Neural cell (in vitro differentiated cells): ENCODE results near the gene NF2.

Source experiments
- CTCF ChIP-seq: fragments of 450-650 bp; IDR thresholded peaks from 2 replicates; pipeline ENCODE4 v1.5.1; 2014; ENCODE audit warnings: antibody characterized with exemption, mild to moderate bottlenecking, moderate library complexity; ENCODE audit not compliant: poor library complexity, severe bottlenecking
- EZH2 ChIP-seq: fragments of 200-600, 300-800 bp; shearing (Covaris generic), sonication (generic); IDR thresholded peaks from 2 replicates; pipeline ENCODE4 v1.6.1; 2014; ENCODE audit warnings: antibody characterized with exemption, low read length, borderline replicate concordance, mild to moderate bottlenecking; ENCODE audit not compliant: insufficient read depth, poor library complexity, severe bottlenecking
- POLR2AphosphoS5 ChIP-seq: IDR thresholded peaks from 2 replicates; pipeline ENCODE4 v1.6.1; 2012
- RAD21 ChIP-seq: fragments of 450-650 bp; conservative IDR thresholded peaks from 2 replicates; pipeline ENCODE4 v1.6.1; 2014; ENCODE audit warnings: antibody characterized with exemption, mild to moderate bottlenecking, moderate library complexity

- TF ChIP-seq CTCF (no peak), POLR2AphosphoS5 (no peak), RAD21 (no peak), EZH2 (no peak)
These were observed 2.1 kb downstream of the NF2 start for GRCh38 chr22:29605527-29605850.
